NAMALWA (cell line): ENCODE results near the gene CPOX.
"Not testable (repeated sequence)": the region's sequence is repeated elsewhere in the genome, so short reads cannot be mapped to it uniquely, and the experiment has no call there.

Experiments
- DNase-seq: peaks from one replicate; pipeline ENCODE4 v3.0.0-alpha.2; 2015; ENCODE audit warnings: low spot score

CPOX gene

DNA sequence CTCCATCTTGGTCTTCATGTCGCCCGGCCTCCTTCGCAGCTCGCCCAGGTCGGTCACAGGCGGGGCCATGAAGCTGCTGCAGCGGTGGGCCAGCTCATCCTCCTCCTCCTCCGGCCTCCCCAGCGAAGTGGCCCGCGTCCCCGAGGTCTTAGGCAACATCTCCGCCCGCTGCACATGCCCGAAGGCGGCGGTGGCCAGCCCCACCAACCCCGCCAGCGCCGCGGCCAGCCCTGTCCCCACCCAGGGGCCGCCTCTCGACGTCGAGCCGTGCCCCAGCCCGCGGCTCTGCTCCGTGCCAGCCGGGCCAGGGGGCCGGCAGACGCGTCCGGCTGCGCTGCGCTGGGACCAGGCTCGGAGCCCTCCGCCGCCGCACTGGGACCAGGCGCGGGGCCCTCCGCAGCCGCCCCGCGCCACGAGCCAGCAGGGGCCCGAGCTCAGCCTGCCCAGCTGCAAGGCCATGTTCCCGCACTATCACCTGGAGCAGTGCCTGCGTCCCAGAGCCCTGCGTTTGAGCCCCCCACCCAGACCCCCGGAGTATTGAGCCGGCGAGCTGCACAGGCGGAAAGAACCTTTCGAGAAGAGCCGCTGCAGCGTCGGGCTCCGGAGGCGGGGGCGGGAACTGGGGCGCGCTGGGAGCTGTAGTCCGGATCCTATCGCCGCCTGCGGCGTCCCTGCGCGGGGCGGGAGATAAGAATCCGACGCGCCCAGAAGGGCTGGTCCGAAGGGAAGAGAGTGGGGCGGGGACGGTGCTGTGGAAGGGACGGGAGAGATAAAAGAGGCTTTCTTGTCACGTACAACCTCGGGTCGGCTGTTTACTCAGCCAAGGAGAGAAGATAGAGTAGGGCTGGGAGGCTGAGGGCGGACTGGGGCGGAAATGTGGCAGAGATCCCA, at the start of gene CPOX:
Gene CPOX (minus strand): TSS at position 566 of the 891 bp plus-strand sequence. CDS start 107 bp downstream, at position 459.
- peak; percentile 66 for DNase-seq

DNA sequence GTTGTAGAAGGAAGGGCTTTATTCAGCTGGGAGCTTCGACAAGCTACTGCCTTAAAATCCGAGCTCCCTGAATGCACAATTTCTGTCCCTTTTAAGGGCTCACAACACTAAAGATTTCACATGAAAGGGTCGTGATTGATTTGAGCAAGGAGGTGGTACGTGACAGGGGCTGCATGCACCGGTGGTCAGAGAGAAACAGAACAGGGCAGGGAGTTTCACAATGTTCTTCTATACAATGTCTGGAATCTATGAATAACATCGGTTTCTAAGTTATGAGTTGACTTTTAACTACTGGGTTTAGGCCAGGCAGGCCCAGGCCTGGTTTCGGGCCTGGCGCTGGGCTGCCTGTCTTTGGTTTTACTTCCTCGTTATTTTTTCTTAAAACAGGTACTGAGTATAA, 49.4 kb upstream of the CPOX start:
- DNase-seq: not testable (repeated sequence)

DNA sequence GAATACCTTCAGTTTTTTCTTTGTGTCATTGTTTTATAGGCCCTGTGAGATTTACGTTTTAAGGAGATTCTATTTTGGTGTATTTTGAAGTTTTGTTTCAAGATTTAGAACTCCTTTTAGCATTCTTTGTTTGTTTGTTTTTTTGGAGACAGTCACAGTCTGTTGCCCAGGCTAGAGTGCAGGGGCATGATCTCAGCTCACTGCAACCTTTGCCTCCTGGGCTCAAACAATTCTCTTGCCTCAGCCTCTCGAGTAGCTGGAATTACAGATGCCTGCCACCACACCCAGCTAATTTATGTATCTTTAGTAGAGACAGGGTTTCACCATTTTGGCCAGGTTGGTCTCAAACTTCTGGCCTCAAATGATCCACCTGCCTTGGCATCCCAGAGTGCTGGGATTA, 48.3 kb upstream of the CPOX start:
- not testable (repeated sequence) for DNase-seq

DNA sequence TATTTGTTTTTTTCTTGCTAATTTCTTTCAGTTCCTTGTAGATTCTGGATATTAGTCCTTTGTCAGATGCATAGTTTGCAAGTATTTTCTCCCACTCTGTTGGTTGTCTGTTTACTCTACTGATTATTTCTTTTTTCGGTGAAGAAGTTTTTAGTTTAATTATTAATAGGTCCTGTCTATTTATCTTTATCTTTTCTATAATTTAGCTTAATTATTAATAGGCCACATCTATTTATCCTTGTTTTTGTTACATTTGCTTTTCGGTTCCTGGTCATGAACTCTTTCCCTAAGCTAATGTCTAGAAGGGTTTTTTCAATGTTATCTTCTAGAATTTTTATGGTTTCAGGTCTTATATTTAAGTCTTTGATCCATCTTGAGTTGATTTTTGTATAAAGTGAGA, 45.1 kb upstream of the CPOX start:
- DNase-seq: not testable (repeated sequence)

DNA sequence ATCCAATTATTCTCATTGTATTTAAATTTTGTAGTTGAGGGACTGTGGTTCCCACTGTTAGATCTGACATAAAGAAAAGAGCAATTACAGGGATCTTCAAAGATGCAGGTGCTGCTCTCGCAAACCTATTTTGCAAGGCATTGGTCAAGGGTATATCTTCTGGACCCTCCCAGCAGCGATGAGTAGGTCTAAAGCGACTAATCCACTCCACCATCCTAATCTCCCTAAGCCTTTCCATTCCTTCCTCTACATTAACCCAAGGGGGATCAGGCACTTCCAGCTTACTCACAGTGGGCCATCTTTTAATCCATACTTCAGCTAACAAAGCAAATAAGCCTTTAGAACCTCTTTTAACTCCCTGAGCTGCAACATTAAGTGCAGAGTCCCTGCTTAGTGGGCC, 37.0 kb upstream of the CPOX start:
- DNase-seq: no peak

DNA sequence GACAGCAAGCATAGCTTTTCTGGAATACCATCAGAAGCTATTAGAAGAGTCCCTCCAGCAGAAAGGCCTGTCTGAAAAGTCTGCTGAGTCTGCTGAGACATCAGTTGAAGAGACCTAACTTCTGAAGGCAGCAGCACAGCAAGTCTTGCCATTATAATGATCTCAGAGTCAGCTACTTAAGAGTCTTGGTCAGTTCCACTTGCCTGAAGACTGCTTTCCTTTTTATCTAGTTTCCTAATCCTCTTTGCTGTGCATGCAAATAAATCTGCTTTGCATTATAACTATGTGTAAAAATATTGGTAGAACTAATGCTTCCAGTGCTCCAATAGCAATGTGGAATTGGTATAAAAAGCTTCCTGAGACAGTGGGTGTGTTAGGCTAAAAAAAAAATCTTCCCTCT, 34.9 kb upstream of the CPOX start:
- no peak for DNase-seq

DNA sequence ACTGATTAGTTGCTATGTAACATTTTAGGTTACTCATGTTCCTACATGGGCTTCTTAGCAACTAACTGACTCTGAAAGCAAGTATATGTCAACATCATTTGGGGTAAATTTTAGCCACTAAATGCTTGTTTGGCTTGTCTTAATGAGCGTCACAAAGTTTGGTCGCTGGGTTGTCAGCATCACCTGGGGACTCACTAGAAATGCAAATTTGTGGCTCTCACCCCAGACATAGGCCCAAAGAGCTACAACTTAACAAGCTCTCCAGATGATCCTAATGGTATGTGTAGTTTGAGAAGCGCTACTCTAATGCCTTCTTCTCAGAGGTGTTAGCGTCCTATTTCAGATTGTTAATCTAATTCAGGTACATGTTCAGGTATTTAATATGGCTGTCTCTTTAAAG, 32.7 kb upstream of the CPOX start:
- no peak for DNase-seq

DNA sequence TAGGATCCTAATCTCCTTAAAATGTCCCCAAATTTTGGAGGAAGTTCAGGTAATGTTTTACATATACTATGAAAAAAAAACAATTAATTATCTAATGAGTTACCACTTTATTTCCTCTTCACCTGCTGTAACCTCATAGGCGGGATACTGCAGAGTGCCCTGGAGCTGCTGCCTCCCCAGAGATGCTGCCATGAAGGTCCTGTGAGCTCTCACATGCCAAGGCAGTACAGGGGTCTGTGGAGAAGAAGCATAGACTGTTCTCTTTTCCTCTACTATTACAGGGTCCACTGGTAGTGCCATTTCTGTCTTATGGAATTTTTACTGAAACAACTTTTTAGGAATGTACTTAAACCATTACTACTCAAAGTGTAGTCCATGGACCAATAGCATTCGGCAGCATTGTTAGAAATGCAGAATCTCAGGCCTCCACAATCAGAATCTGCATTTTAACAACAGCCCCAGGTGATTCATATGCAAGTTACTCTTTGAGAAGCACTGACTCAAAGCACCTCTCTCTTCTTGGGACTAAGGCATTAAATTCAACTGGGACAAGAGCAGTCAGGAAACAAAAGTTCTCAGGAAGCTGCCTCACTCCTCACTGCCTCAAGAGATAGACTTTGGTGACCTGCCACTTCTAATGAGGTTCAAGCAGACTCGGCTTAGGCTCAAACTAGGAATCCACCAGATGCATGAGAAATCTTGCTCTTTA, 30.3 kb upstream of the CPOX start:
- DNase-seq: no peak

DNA sequence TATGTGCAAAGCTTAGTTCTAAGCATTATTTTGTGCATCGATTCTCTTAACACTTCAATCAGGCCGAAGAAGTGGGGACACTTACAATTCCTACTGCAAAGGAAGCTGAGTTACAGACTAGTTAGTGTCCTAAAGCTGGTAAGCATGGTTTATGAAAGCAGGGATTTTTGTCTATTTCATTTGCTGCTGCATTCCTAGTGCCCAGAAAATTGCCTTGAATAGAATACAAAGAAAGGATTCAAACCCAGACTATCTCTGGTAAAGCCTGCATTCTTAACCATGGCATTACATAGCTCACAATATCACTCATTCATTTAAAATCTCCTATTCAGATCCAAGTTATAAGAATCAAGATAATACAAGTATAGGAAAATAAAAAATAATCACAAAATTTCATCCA, 24.4 kb upstream of the CPOX start:
- DNase-seq: no peak

DNA sequence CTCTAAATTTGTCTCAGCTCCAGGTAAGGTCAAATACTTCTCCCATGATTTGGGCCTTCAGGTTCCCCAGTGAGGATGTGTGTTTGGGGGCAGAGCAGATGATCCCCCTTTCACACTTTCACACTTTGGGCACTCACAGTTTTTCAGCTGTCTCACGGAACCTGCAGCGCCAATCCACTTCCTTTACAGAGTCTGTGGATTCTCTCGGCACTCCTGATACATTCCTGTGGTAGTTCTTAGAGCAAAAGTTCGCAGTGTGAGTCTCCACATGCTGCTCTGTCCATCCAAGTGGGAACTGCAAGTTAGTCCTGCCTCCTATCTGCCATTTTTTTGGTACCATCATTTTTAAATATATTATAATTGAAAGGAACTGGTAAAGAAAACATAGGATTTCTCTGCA, 20.2 kb upstream of the CPOX start:
- DNase-seq: no peak

DNA sequence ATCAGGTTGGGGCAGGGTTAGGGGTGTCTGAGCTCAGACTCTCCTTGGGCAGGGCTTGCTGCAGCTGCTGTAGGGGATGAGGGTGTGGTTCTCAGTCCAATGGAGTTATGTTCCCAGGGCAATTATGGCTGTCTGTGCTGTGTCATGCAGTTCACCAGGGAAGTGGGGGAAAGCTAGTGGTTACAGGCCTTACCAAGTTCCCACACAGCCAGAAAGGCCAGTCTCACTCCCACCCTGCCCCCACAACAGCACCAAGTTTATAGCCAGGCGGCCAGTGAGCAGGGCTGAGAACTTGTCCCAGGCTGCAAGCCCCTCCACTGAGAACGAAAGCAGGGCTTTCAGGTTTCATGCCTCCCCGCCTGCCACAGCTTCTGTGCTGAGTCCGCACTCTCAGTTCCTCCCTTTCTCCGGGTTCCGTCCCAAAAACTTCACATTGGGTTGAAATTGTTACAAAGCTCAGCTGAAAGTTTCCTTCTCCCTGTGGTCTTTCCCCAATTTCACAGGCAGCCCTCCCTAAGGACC, 19.6 kb upstream of the CPOX start:
- DNase-seq: no peak

DNA sequence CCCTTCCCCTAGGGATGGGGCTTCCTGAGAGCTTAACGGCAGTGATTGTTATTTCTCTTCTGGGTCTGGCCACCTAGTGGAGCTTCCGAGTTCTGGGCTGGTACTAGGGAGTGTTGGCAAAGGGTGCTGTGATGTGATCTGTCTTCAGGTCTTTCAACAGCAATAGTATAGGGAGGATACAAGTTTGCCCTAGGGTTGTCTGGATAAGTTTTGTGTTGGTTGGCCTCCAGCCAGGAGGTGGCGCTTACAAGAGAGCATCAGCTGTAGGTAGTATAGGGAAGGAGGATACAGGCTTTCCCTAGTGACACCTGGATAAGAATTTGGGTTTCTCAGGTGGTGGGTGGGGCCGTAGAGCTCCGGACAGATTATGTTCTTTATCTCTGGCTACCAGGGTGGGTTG, 19.2 kb upstream of the CPOX start:
- DNase-seq: peak; percentile 17

DNA sequence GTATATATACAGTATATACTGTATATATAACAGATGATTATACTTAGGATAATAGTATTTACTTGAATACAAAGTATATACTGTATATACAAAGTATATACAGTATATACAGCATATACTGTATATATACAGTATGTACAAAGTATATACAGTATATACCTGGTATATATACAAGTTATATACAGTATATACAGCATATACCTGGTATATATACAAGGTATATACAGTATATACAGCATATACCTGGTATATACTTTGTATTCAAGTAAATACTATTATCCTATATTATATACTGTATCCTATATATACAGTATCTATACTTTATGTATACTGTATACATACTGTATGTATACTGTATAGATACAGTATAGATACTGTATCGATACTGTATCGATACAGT, 14.6 kb upstream of the CPOX start:
- DNase-seq: no peak

DNA sequence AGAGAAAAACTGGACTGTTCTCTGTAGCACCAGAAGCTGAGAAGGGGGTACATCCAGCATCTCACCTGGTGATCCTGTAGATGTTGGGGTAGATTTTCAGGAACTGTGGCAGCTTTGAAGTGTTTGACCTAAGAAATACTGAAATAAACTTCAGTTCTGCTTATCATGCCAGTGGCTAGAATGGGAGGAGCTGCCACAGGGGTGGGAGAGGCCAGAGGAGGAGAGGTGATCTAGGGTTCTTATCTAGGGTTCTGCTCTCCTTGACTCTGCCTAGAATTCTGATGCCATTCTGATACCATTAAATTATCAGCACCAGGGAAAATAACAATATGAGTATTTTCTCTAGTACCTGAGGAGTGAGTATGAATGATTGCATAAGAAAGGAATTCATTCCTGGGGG, 10.2 kb upstream of the CPOX start:
- no peak for DNase-seq

DNA sequence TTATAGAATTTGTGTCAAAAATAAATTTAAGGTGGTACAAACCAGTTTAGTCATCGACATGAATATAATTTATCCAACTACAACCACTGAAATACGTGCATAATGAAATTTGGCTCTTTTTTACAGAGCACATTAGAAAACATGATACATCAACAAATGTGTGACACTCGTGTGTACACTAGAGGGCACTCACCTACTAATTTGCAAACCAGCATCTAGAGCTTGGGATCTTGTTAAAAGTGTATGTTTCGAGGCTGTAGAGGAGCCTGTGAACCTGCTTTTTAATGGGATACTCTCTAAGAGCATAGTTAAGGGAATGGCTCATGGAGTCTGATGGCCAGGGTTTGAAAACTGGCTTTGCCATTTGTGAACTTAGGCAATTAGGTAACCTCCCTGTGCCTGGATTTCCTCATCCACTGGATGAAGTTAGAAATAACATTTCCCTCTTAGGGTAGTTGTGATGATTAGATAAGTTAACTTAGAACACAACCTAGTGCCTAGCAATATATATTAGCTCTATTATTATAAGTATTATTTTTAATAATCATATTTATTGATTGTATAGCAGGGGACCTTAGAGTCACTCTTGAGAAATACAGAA, 8.8 kb upstream of the CPOX start:
- peak; percentile 74 for DNase-seq

DNA sequence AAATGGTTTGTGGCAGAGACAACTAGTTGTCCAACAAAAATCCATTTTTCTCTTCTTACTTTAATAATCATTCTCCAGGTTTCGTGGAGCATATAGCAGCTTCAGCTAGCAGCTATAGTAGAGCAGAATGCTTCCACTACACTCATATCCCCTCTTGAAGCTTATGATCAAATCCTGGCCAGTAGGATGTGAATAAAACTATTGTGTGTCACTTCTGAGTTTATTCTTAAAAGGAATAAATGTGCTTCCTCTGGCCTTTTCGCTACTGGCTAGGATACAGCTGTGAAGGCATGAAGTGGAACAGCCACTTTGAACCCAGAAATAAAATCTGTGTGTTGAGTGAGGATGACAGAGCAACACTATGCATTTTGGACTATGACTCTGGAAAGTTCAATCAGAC, 7.8 kb upstream of the CPOX start:
- DNase-seq: no peak

DNA sequence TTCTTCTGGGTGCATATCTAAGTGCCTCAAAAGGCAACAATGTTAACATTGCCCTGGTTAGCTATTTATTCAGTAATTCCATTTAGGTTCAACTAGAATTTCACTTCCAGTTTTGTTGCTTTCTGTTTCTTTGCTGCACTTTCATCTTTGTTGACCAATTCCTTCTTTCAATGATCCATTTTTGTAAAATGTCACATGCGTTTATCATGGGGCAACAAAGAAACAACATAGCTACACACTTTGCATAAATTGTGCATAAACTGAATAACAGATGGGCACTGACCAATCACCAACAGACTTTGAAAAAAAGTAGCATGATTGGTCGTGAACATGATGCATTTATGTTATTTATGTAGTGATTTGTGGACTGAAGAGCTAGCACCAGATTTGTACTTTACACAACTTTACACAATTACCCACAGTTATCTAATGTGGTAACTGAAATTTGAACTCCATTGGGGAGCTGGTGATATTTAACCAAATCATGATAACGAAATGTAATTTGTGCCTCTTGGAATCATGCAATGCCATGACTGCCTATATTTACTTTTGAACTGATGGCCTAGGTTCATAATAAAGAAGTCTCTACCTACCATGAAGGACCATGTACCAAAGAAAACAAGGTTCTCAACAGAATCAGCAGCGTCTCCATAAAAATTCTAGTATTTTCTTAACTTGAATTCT, 7.1 kb upstream of the CPOX start:
- DNase-seq: no peak

DNA sequence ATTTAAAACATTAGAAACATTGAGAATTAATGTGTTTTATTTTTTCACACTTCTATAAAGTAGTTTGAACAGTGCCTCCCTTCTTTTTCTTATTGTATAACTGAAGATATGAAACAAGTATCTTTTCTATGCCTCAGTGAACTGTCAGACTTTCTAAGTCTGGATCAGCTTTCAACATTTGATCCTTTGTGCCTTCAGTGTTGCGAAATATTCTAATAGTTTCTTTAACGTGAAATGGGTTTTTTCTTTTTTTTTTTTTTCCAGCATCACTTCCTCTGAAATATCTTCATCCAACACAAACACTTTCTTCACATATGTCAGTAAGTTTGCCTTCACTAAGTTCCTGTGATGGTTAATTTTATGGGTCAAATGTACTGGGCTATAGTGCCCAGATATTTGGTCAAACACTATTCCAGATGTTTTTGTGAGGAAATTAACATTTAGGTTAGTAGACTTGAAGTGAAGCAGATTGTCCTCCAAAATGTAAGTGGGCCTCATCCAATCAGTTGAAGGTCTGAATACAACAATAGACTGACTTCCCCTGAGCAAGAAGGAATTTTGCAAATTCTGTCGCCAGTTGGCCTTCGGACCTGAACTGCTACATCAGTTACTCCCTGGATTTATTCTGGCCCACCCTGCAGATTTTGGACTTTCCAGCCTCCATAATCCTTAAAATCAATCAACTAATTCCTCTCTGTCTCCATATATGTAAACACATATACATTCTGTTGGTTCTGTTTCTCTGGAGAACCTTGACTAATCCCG, 6.4 kb upstream of the CPOX start:
- no peak for DNase-seq

DNA sequence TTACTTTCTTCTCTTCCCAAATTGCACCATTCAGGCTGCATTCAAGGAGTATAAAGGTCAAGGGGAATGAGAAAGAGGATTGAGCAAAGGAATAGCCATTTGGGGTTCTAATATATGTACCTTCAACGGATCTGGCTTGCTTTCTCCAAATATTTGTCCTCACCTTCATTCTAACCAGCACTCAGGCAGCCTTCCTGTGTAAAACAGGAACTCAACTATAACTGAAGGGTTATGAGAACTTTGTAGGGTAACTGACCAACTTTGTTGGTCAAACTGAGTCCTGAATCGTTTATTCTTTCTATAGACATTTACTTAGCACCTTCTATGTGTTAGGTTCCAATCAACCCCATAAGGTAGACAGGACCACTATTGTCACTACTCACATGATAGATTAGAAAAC, 5.1 kb upstream of the CPOX start:
- no peak for DNase-seq

DNA sequence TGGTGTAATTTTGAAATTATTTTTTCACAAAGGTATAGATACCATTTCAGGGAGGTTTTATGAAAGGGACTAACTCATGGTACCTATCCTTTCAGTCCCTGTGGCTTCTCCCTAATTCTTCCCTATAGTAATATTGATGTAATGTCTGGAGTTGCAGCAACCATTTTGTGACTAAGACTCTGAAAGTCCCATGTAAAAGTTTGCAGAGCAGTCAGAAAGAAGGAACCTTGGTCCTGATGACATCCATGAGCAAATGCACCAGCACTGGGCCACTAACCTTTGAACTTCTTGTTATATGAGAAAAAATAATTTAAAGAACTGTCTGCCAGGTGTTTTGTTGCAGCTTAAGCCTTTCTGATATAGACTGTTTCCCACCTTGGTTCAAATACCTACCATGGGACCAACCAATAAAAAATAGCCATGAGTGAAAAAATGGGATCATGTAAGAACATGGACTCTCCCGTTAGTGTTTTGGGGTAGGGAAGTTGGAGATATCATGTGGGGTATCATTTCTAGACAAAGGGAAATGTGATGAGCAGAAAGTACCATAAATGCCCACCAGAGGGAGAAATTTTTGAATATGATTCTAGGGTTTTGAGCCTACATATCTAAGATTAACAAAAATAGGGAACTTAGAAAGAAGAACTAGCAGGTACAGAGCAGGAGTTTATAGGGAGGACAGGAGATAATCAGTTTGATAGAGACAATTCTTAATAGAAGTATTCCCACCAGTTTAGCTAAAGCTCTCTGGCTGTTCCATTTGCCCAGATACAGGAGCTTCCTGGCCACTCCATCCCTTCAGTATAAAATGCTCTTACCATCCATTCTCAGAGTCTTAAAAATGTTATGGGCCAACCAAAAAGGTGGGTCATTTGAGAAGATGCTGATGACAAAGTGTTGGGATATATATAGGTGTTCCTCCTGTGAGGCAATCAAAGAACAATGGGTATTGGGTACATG, 3.4 kb upstream of the CPOX start:
- DNase-seq: peak; percentile 82
